DLD1 (cell line): ENCODE results near the gene ADH6.
"Not testable (repeated sequence)": the region's sequence is repeated elsewhere in the genome, so short reads cannot be mapped to it uniquely, and the experiment has no call there.

Experiments used
- in situ Hi-C: cut with HindIII; loops from 2 replicates; pipeline ENCODE4 v1.10.0; 2017; ENCODE audit warnings: low sequenced_read_pairs

ADH6 gene

DNA sequence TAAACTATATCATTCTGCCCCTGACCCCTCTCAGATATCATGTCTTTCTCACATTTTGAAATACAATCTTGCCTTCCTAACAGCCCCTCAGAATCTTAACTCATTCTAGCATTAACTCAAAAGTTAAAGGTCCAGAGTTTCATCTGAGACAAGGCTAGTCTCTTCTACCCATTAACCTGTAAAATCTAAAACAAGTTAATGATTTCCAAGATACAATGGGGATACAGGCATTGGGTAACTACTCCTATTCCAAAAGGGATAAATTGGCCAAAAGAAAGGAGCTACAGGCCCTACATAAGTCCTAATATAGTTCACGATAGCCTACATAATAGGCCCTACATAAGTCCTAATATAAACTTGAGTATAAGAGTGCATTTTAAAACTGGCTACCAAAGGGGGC lies 18.9 kb downstream of the ADH6 start:
- in situ Hi-C loops, result no loop called here

DNA sequence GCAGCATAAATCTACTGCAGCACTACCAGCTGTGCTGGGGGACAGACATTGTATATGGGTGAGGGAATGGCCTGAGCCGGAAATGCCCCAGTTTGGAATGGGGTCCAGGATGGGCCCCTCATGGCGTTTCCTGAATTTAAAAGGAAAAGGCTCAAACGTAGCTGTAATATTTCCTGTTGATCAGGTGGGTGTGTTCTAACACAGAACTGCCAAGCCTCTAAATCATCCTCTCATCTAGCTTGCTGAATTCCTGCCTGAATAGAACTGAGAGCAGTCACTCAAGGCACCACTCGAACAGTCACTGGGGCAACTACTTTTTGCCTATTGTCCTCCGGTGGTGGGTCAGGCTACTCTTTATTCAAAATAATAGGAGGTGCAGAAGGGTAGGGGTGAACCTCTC lies 28.7 kb downstream of the ADH6 start:
- in situ Hi-C loops, result no loop called here

DNA sequence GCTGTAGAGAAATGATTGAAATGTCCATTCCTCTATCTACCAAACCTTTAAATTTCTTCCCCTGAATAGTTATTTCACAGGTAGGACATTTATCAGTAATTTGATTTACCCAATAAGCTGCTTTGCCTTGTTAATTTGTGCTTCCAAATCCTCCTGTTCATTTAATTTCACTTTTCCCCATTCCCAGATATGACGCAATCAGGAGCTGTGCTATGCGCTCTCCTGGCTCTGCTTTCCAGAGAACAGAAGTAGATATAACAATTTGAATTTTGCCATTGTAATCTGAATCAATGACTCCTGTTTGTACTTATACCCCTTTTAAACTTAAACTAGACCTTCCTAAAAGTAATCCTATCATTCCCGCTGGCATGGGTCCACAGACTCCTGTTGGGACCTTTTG lies 29.1 kb downstream of the ADH6 start:
- in situ Hi-C loops, result not testable (repeated sequence)

DNA sequence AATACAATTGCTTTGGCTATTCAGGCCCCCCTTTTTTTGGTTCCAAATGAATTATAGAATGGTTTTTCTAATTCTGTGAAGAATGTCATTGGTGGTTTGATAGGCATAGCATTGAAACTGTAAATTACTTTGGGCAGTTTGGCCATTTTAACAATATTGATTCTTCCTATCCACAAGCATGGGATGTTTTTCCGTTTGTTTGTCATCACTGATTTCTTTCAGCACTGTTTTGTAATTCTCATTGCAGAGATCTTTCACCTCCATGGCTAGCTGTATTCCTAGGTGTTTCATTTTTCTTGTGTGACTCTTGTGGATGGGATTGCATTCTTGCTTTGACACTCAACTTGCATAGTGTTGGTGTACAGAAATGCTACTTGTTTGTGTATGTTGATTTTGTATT lies 33.0 kb downstream of the ADH6 start:
- in situ Hi-C loops, result no loop called here

DNA sequence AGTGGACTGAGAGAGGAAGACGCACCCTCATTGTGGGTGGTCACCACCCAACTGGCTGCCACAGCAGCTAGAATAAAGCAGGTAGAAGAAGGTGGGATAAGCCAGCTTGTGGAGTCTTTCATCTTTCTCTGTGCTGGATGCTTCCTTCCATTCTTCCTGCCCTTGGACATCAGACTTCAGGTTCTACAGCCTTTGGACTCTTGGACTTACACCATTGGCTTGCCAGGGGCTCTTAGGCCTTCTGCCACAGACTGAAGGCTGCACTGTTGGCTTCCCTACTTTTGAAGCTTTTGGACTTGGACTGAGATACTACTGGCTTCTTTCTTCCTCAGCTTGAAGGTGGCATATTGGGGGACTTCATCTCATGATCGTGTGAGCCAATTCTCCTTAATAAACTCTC lies 33.5 kb downstream of the ADH6 start:
- in situ Hi-C loops, result no loop called here

DNA sequence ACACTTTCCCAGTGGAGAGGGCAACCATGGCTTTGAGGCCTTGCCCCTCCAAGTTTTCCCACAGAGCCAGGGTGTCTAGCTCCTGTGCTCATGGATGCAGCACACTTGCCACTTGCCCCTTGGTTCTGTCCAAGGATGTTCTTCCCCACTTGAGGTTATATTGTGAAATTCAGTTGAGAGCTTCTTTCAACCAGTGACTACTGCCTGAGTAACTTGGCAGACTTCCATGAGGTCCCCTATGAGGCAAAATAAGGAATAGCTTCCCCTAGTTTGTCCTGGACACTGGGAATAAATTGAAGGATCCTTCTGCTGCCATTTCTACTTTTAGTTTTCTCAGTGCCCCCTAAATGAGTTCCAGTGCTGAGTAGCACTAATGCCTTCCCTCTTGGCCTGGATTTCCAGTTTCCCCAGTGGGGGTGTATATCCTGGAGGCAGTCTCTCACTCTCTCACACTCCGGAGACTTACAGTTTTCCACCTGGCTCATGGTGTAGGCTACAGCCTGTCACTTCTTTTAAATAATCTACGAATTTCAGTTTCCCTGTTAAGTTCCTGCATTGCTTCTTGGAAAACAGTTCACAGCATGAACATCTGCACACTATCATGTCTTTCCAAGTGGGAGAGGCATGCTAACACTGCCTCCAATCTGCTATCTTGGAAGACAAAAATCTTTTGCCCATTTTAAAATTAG lies 38.5 kb downstream of the ADH6 start:
- in situ Hi-C loops, result no loop called here

DNA sequence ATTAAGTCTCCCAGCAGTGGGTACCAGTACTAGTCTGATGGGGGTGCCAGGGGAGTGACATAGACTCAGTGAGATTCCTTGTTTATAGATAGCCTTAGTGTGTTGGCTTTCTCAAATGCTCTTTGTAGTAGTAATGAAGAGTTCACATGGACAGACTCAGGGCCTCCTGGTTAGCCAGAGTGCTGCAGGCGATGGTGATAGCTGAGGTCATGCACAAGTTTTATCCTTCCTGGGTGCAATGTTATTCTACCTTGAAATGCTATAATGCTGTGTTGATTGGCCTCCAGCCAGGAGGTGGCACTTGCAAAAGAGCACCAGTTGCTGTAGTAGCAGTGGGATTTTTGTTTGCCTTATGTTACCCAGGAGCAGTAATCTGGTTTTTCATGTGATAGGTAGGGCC lies 39.4 kb downstream of the ADH6 start:
- in situ Hi-C loops, result no loop called here

DNA sequence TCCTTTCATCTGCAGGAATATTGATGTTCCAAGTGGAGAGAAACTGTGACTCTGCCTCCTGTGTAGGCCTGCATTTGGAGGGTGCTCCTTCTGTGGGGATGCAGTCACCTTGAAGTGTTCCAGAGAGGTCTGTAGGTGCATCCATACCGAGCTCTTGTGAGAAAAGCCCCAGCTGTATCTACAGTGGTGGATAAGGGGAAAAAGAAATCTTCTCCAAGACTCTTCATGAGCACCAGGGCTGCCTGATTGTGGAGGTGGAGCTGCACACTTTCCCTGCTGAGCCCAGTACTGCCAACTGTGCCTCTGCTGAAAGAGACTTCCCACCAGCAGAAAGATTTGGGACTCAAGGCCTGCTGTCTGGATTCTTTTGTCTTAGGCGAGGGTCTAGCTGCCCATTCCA lies 39.9 kb downstream of the ADH6 start:
- in situ Hi-C loops, result no loop called here

DNA sequence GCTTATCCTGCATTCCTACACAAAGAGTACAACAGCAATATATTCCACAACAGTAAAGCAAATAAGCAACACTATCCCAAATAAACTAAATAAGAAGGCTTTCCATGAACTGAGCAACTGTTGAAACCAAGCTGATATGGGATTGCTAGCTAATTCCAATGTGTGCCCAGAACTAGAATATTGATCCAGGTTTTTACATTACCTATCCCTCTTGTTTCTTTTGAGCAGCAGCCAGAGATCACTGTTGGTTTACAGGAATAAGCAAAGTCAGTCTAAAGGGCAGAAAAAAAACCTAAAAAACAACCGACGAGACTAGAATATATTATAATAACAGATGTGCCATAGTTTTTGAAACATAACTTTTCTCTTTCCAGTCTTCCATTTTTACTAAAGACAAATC lies 52.5 kb downstream of the ADH6 start:
- in situ Hi-C loops, result no loop called here

DNA sequence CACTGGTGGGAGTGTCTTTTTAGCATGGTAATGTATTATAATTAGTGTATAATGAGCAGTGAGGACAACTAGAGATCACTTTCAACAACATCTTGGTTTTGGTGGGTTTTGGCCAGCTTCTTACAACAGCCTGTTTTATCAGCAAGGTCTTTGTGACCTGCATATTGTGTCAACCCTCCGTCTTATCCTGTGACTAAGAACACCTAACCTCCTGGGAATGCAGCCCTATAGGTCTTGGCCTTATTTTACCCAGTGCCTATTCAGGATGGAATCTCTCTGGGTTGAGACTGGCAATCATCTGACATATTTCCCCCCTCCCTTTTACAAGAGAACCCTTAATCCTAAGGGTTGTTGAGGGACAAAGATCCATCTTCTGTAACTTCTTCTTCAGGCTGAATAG lies 53.1 kb downstream of the ADH6 start:
- in situ Hi-C loops, result no loop called here

DNA sequence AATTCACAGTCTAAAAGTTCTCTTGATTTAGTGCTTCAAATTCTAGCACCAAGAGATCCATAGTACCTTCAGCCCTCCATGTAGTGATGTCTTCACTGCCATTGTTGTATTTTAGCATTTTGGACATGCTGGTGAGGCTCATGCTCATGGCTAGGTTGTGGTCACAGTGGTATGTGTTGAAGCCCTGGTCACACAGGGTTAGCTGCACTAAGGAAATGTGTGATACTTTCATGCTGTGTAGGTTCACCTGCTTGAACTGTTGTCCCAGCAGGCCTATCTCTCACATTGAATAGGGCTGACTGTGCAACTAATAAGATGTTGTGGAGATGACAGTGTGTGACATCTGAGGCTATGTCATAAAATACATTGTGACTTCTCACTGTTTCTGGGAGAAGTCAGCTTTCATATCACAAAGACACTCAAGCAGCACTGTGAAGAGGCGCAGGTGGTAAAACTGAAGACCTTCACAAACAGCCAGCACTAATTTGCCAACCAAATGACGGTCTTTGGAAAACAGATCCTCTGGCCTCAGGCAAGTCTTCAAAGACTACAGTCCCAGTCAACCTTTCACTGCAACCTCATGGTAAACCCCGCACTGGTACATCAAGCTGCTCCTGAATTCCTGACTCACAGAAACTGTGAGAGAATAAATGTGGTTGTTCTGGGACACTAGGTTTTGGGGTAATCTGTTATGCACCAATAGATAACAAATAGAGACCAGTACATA lies 57.5 kb downstream of the ADH6 start:
- in situ Hi-C loops, result no loop called here

DNA sequence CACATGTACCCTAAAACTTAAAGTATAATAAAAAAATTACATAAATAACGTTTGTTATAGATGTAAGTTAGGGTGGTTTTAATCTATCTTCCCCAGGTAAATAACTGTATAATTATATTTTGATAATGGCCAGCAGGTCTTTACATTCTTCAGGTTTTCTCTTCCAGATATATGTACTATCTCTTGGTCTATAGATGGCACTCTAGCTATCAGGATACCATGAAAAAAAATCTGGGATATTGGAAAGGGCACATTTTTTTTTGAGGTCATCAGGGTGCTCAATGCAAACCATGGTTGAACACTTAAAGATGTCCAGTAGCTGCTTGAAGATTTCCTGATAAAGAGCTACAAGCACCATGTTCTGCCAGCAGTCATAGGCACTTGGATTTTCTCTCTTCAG lies 59.3 kb downstream of the ADH6 start:
- in situ Hi-C loops, result no loop called here

DNA sequence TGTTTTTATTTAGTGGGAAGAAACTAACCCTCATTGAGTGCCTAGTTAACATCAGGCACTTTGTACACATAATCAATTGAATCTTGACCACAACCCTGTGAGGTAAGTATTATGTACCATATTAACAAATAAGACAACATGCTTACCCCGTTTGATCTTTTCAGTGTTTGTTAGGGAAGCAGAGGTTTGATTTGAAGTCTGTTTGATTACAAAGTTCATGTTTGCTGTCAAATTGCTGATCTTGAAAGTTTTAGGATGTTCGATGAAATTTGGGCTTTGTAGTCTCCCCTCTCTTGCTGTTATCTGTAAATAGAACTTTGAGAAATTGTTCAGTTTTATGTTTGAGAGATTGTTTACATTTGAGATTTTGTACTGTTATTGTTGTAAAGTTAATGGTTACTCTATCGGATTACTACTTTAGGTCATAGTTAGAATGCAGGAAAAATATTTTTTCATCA lies 61.5 kb downstream of the ADH6 start:
- in situ Hi-C loops, result no loop called here

DNA sequence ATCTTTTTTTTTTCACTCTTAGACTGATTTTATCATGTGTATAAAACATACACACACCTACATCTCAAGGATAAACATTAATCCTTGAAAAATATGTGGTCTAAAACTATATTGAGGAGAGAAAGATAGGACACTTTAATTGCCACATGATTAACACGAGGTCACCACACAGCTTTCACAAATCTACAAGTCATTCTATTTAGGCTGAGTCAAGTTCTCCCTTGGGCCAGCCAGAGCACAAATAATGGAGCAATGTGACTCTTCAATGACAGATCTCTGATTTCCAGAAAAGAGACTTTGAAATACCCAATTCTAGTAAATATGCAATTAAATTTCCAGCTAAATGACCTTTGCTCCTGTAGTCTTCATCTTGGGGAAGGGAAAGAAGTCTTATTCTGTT lies 62.1 kb downstream of the ADH6 start:
- in situ Hi-C loops, result no loop called here

DNA sequence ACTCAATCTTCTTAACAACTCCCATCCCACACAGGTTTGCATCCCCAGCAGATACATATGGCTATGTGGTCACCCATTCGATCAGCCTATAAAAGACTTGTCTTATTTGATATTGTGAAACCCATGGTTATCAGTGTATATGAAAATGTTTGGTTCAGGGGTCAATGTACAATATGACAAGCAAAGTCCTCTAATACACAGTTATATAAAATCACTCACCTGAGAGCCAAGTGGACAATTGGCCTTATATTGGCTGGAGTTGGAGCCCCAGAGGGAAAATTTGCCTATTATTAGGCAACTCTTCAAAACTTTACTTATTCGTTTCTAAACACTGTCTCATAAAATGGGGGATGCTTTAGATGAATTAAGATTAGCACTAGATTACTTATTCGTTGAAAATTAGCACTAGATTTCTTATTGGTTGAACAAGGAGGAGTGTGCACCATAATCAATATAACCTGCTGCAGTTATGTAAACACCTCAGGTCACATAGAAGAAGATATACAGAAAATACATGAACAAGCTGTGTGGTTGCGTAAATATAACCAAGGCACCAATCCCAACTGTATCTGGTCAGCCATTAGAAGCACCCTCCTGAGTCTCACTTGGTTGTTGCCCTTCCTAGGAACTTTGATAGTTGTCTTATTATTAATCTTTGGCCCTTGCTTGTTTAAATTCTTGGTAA lies 64.2 kb downstream of the ADH6 start:
- in situ Hi-C loops, result no loop called here
